Mammary epithelial cell (primary cell): ENCODE results near the gene PRKCZ.

ENCODE experiments used
- EZH2 ChIP-seq: IDR thresholded peaks from 2 replicates; pipeline ENCODE4 v1.6.1; 2012; ENCODE audit warnings: low read length, inconsistent platforms, borderline replicate concordance
- TF ChIP-seq, protein P1 (sequence below), 2 donors: IDR thresholded peaks in 1 of 2; conservative IDR thresholded peaks in 1 of 2; 2 replicates each; pipeline ENCODE4 v1.5.1; 2011 to 2012; ENCODE audit warnings: inconsistent platforms in 2 of 2, low read length in 2 of 2, mild to moderate bottlenecking in 2 of 2, control low read depth in 1 of 2, low read depth in 1 of 2; ENCODE audit not compliant: insufficient read depth in 1 of 2; ENCODE audit errors: extremely low read depth in 1 of 2

DNA sequence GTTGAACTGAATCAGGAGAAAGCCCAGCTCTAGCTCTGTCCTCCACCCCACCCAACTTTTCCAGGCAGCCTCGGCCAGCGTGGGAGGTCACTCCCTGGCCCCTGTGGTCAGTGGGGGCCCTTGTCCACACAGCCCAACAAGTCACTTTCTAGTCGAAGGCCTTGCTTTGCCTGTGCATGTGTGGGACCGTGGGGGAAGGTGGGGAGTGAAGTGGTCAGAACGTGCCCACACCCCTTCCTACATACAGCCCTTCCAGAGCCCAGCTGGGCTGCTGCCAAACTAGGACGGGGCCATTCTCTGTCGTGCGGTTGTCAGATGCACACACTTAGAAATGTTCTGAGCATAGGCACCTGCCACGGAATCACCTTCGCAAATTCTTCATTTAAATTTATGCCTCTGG, 126.4 kb downstream of the PRKCZ start:
- TF ChIP-seq, protein P1, sequence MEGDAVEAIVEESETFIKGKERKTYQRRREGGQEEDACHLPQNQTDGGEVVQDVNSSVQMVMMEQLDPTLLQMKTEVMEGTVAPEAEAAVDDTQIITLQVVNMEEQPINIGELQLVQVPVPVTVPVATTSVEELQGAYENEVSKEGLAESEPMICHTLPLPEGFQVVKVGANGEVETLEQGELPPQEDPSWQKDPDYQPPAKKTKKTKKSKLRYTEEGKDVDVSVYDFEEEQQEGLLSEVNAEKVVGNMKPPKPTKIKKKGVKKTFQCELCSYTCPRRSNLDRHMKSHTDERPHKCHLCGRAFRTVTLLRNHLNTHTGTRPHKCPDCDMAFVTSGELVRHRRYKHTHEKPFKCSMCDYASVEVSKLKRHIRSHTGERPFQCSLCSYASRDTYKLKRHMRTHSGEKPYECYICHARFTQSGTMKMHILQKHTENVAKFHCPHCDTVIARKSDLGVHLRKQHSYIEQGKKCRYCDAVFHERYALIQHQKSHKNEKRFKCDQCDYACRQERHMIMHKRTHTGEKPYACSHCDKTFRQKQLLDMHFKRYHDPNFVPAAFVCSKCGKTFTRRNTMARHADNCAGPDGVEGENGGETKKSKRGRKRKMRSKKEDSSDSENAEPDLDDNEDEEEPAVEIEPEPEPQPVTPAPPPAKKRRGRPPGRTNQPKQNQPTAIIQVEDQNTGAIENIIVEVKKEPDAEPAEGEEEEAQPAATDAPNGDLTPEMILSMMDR (conservative IDR thresholded peaks at IDR 0.05 in 1 of 2, IDR thresholded peaks at IDR 0.05 in 1 of 2; ENCODE audit: extremely low read depth in 1 of 2, insufficient read depth in 1 of 2, low read depth in 1 of 2, low read length in 2 of 2): no peak
- TF ChIP-seq EZH2: no peak
